GM19395 (cell line): ENCODE measurements around the gene CAPG.
"Not testable (repeated sequence)": the region's sequence is repeated elsewhere in the genome, so short reads cannot be mapped to it uniquely, and the experiment has no call there.

Experiments used
- ATAC-seq: cut with Tn5 transposase; IDR thresholded peaks from one replicate; pipeline ENCODE4 v1.9.1; 2021; ENCODE audit warnings: mild to moderate bottlenecking, moderate library complexity; ENCODE audit not compliant: unreplicated experiment

The CAPG gene

GRCh38 chr2:85398426-85399182, 11.6 kb downstream of the CAPG start:
- no peak for ATAC-seq

- no peak for ATAC-seq
Measured at GRCh38 chr2:85397925-85398331, 12.2 kb downstream of the CAPG start.

GRCh38 chr2:85396531-85397470, 13.4 kb downstream of the CAPG start:
- ATAC-seq = no peak

GRCh38 chr2:85395912-85396475, 14.2 kb downstream of the CAPG start:
- no peak for ATAC-seq

GRCh38 chr2:85394976-85395375, 15.2 kb downstream of the CAPG start:
- no peak for ATAC-seq

- ATAC-seq = no peak
Measured at GRCh38 chr2:85394261-85394681, 15.9 kb downstream of the CAPG start.

- no peak for ATAC-seq
Measured at GRCh38 chr2:85393836-85394235, 16.3 kb downstream of the CAPG start.

- peak; percentile 50 for ATAC-seq
Measured at GRCh38 chr2:85390941-85391669, 19.1 kb downstream of the CAPG start.

GRCh38 chr2:85388878-85389538, 21.2 kb downstream of the CAPG start:
- ATAC-seq = no peak

- no peak for ATAC-seq
Measured at GRCh38 chr2:85387754-85388153, 22.4 kb downstream of the CAPG start.

- ATAC-seq = no peak
Measured at GRCh38 chr2:85385746-85386145, 24.4 kb downstream of the CAPG start.

- no peak for ATAC-seq
Measured at GRCh38 chr2:85383850-85384249, 26.3 kb downstream of the CAPG start.

- ATAC-seq = not testable (repeated sequence)
Measured at GRCh38 chr2:85383151-85383550, 27.0 kb downstream of the CAPG start.

- ATAC-seq = no peak
Measured at GRCh38 chr2:85380048-85380447, 30.1 kb downstream of the CAPG start.

GRCh38 chr2:85378257-85378656, 31.9 kb downstream of the CAPG start:
- no peak for ATAC-seq

- no peak for ATAC-seq
Measured at GRCh38 chr2:85377083-85377482, 33.1 kb downstream of the CAPG start.

- no peak for ATAC-seq
Measured at GRCh38 chr2:85376291-85377065, 33.7 kb downstream of the CAPG start.

- no peak for ATAC-seq
Measured at GRCh38 chr2:85371045-85371444, 39.1 kb downstream of the CAPG start.

GRCh38 chr2:85369500-85369899, 40.7 kb downstream of the CAPG start:
- ATAC-seq = no peak

GRCh38 chr2:85368921-85369320, 41.2 kb downstream of the CAPG start:
- no peak for ATAC-seq
